ENCODE data around the gene PTPRT.

The PTPRT gene

DNA sequence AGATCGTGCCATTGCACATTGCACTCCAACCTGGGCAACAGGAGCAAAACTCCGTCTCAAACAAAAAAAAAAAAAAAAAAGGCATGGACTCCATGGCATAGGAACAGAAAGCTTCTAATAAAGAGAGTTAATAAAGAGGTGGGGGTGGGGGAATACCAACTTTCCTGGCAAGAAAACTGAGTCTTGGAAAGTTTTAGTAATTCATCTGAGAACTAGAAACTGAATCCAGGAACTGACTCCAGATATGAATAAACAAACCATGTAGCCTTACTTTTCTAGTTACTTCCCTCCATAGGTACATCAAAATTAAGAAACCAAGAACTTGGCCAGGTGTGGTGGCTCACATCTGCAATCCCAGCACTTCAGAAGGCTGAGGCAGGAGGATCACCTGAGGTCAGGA, 38.5 kb downstream of the PTPRT start:
- DNase-seq (ENCODE audit: extremely low spot score): no peak
- CTCF ChIA-PET: no interaction called here
- TF ChIP-seq CTCF (IDR thresholded peaks at IDR 0.05; ENCODE audit: control extremely low read depth, extremely low read depth, low read depth, missing control alignments): no peak
- POLR2A ChIA-PET: no interaction called here

DNA sequence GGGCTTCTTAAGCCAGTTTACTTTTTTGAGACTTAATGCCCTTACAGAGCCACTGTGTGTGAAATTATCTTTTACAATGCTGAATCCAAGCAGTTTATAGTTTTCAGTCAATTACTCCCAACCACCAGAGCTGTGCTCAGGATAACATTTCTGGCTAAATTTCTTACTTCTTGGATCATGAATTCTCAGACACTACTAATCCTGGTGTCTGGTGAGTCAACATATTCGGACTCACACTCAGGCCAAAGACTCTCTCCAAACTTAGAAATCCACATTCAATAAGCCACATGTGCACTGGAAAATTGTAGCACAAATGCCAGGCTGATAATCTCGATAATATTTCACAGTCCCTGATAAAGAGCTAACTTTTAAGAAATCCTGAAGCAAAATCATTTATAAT, 49.0 kb downstream of the PTPRT start:
- ChIA-PET CTCF (interaction anchor here (1.2 kb wide), 1 partner anchor 8 kb away, joined by 3 read pairs; no protein-coding TSS in a partner anchor), POLR2A (no interaction called here)
- DNase-seq (ENCODE audit: extremely low spot score): no peak
- no peak for TF ChIP-seq CTCF (IDR thresholded peaks at IDR 0.05; ENCODE audit: control extremely low read depth, extremely low read depth, low read depth, missing control alignments)

- DNase-seq (ENCODE audit: extremely low spot score): no peak
- ChIA-PET POLR2A (no interaction called here), CTCF (no interaction called here)
- no peak for TF ChIP-seq CTCF (IDR thresholded peaks at IDR 0.05; ENCODE audit: control extremely low read depth, extremely low read depth, low read depth, missing control alignments)
Measured at GRCh38 chr20:43138061-43138770, 51.5 kb downstream of the PTPRT start.

- DNase-seq (ENCODE audit: extremely low spot score): no peak
- ChIA-PET CTCF (no interaction called here), POLR2A (no interaction called here)
- TF ChIP-seq CTCF (IDR thresholded peaks at IDR 0.05; ENCODE audit: control extremely low read depth, extremely low read depth, low read depth, missing control alignments): no peak
Measured at GRCh38 chr20:43137160-43137559, 52.5 kb downstream of the PTPRT start.

DNA sequence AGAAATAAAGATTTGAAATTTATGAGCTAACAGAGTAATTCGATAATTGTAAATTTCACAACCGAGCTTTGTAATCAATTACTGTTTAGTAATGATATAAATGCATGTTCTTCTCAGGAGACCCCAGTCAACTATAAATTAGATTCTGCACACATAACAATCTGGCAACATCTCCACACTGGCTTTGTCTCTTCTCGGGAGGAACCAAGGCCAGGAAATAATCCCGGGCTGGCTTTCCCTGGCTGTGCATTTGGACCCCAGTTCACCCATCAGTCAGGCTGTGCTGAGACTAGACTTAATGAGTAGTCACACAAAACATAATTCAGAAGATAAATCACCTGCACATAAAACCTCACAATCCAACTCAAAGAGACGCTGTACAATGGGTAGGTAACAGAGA, 65.5 kb downstream of the PTPRT start:
- CTCF ChIA-PET: no interaction called here
- POLR2A ChIA-PET: no interaction called here
- no peak for TF ChIP-seq CTCF (IDR thresholded peaks at IDR 0.05; ENCODE audit: control extremely low read depth, extremely low read depth, low read depth, missing control alignments)
- no peak for DNase-seq (ENCODE audit: extremely low spot score)

DNA sequence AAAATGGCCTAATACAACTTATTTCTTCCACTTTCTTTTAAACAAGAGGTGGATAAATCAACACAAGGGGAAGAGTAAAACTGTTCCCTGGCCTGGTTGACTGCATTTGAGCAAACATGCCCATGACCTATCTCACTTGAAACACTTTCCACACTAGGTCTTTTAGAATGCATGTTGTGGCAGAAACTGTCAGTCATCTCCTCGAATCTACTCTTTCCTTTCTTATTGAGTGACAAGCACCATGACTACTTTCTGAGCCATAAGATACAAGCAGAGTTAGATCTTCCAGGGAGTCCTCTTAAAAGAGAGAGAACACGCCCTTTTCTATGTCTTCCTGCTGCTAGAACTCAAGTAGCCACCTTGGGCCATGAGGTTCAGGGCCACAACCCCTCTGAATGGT, 66.5 kb downstream of the PTPRT start:
- ChIA-PET POLR2A (no interaction called here), CTCF (no interaction called here)
- DNase-seq (ENCODE audit: extremely low spot score): no peak
- TF ChIP-seq CTCF (IDR thresholded peaks at IDR 0.05; ENCODE audit: control extremely low read depth, extremely low read depth, low read depth, missing control alignments): no peak

Data from GM10248 (cell line).